ENCODE results near the gene CARM1. TPM values are rescaled to one million over a fixed set of nuclear protein-coding genes. Genes with fewer than 3 reads are reported as not detected.

The CARM1 gene
- total RNA-seq, 1 experiment from 2014 or later = 56.2 TPM

DNA sequence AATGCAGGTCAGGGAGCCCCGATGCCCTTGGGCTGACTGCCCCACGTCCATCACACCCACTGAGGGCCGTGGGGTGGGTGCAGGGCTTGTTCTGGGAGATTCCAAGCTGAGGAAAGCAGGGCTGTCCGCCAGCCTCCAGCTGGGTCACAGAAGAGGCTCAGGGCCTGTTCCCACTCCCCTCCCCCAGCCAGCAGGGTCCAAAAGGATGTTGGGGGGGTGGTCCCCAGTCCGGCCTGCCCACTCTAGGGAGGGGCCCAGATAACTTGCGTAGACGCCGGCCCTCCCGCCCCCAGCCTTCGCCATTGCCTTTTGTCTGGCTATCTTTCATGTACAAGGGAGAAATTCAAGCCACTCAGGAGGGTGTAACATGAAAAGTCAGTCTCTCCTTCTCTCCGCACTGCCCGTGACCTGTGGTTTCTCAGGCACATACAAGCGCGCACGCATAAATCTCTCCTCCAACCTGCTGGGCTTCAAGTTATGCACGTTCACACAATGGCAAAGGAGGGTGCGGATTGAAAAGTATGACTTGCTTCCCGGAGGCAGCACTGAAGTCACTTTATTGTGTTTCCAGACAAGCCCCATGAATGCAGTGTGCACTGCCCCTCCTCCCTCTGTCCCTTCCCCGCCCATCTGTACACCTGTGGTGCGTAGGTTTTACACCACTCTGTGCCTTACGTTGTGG is 20.2 kb downstream of the CARM1 start:
- H3K79me2 ChIP-seq (ENCODE audit: low read length) = peaks cover 67% of the 10 kb centered on the region
- no peak for DNase-seq
- H2AFZ ChIP-seq (ENCODE audit: low read length) = no peak overlapping the region
- peaks cover 5% of the 10 kb centered on the region for H3K4me1 ChIP-seq (ENCODE audit: insufficient read depth, low read length)
- ChIA-PET CTCF (interaction anchor here (0.5 kb wide), 1 partner anchor 85 kb away, joined by 11 read pairs; no protein-coding TSS in a partner anchor), POLR2A (ENCODE audit: unreplicated experiment) (no interaction called here)
- ATAC-seq = no peak
- H3K27ac ChIP-seq (ENCODE audit: low read length) = no peak overlapping the region
- intact Hi-C loops (cut with micrococcal nuclease) = no loop called here
- no peak overlapping the region for H3K4me2 ChIP-seq (ENCODE audit: low read length)
- 0 out of 2 replicates have a peak, but pooled peaks cover 4% of the 10 kb centered on the region for H4K20me1 ChIP-seq (ENCODE audit: low read length)
- BruUV-seq (replicated peaks) = no TSS peak
- no peak overlapping the region for H3K9ac ChIP-seq (ENCODE audit: low read length)
- H3K4me3 ChIP-seq (ENCODE audit: low read length) = no peak overlapping the region
- no peaks in the 10 kb centered on the region for H3K36me3 ChIP-seq (ENCODE audit: low read depth, low read length)
- peaks cover under 1% of the 10 kb centered on the region for H3F3A ChIP-seq (ENCODE audit: low read length, unreplicated experiment)
- no peaks in the 10 kb centered on the region for H3K27me3 ChIP-seq (ENCODE audit: low read length)
- TF ChIP-seq EZH2 (IDR thresholded peaks at IDR 0.05; ENCODE audit: low read length, unreplicated experiment) = no peak
- TF ChIP-seq, protein P1, sequence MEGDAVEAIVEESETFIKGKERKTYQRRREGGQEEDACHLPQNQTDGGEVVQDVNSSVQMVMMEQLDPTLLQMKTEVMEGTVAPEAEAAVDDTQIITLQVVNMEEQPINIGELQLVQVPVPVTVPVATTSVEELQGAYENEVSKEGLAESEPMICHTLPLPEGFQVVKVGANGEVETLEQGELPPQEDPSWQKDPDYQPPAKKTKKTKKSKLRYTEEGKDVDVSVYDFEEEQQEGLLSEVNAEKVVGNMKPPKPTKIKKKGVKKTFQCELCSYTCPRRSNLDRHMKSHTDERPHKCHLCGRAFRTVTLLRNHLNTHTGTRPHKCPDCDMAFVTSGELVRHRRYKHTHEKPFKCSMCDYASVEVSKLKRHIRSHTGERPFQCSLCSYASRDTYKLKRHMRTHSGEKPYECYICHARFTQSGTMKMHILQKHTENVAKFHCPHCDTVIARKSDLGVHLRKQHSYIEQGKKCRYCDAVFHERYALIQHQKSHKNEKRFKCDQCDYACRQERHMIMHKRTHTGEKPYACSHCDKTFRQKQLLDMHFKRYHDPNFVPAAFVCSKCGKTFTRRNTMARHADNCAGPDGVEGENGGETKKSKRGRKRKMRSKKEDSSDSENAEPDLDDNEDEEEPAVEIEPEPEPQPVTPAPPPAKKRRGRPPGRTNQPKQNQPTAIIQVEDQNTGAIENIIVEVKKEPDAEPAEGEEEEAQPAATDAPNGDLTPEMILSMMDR (conservative IDR thresholded peaks at IDR 0.05; ENCODE audit: low read depth, low read length) = no peak
- no peak for TF ChIP-seq EZH2phosphoT487 (IDR thresholded peaks at IDR 0.05; ENCODE audit: borderline replicate concordance, low read length)
- H3K9me2 ChIP-seq (replicated peaks; ENCODE audit: low read length) = no peaks in the 10 kb centered on the region
- H3K9me3 ChIP-seq (ENCODE audit: low read length) = no peaks in the 10 kb centered on the region

DNA sequence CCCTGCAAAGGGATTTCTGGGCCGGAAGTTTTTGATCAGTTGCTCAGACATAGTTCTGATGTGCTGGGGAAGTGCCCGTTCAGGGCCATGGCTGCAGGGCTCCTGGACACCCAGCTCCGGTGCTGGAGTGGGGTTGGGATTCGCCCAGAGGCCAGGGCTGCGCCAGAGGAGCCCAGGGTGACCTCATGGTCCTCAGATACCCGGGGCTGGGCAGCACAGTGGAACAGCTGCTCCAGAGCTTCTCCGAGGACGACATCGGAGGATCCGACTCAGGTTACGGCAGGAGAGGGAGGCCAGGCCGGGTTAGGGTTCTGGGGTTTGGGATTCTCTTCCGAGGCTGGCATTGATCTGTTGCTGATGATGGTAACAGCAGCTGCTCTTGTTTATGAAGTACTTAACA is 20.9 kb downstream of the CARM1 start:
- no peak for TF ChIP-seq EZH2phosphoT487 (IDR thresholded peaks at IDR 0.05; ENCODE audit: borderline replicate concordance, low read length)
- TF ChIP-seq, protein P1 (conservative IDR thresholded peaks at IDR 0.05; ENCODE audit: low read depth, low read length) = no peak
- no peak for TF ChIP-seq EZH2 (IDR thresholded peaks at IDR 0.05; ENCODE audit: low read length, unreplicated experiment)
- POLR2A ChIA-PET (ENCODE audit: unreplicated experiment) = no interaction called here
- Histone ChIP-seq H3K9me2 (replicated peaks; ENCODE audit: low read length) (no peaks in the 10 kb centered on the region), H3K9me3 (ENCODE audit: low read length) (no peaks in the 10 kb centered on the region), H3K4me3 (ENCODE audit: low read length) (no peak overlapping the region), H3K36me3 (ENCODE audit: low read depth, low read length) (no peaks in the 10 kb centered on the region), H3K4me2 (ENCODE audit: low read length) (no peak overlapping the region), H3K27me3 (ENCODE audit: low read length) (no peaks in the 10 kb centered on the region), H2AFZ (ENCODE audit: low read length) (no peak overlapping the region), H3K27ac (ENCODE audit: low read length) (no peak overlapping the region), H3F3A (ENCODE audit: low read length, unreplicated experiment) (peaks cover 4% of the 10 kb centered on the region), H4K20me1 (ENCODE audit: low read length) (peaks cover 11% of the 10 kb centered on the region; the same call in 1 of the 2 replicates), H3K9ac (ENCODE audit: low read length) (no peak overlapping the region), H3K4me1 (ENCODE audit: insufficient read depth, low read length) (peaks cover 12% of the 10 kb centered on the region), H3K79me2 (ENCODE audit: low read length) (peaks cover 66% of the 10 kb centered on the region)
- DNase-seq = no peak
- no peak for ATAC-seq
- intact Hi-C loops (cut with micrococcal nuclease) = no loop called here
- CTCF ChIA-PET = no interaction called here
- BruUV-seq (replicated peaks) = no TSS peak

DNA sequence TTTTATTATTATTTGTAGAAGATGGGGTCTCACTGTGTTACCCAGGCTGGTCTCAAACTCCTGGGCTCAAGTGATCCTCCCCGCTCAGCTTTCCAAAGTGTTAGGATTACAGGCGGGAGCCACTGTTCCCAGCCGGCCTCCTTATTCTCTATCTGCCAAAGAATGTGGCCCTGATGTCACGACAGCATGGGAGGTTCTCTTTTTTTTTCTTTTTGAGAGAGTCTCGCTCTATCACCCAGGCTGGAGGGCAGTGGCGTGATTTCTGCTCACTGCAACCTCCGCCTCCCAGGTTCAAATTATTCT is 23.5 kb downstream of the CARM1 start:
- Histone ChIP-seq H3K27me3 (ENCODE audit: low read length) (no peaks in the 10 kb centered on the region), H3K27ac (ENCODE audit: low read length) (no peak overlapping the region), H3K36me3 (ENCODE audit: low read depth, low read length) (no peaks in the 10 kb centered on the region), H3K9ac (ENCODE audit: low read length) (no peak overlapping the region), H4K20me1 (ENCODE audit: low read length) (peaks cover 19% of the 10 kb centered on the region; the same call in 1 of the 2 replicates), H3K9me3 (ENCODE audit: low read length) (no peaks in the 10 kb centered on the region), H3K4me3 (ENCODE audit: low read length) (no peak overlapping the region), H2AFZ (ENCODE audit: low read length) (no peak overlapping the region), H3K4me1 (ENCODE audit: insufficient read depth, low read length) (peaks cover 33% of the 10 kb centered on the region), H3F3A (ENCODE audit: low read length, unreplicated experiment) (peaks cover 11% of the 10 kb centered on the region), H3K9me2 (replicated peaks; ENCODE audit: low read length) (no peaks in the 10 kb centered on the region), H3K79me2 (ENCODE audit: low read length) (peaks cover 62% of the 10 kb centered on the region), H3K4me2 (ENCODE audit: low read length) (no peak overlapping the region)
- TF ChIP-seq, protein P1 (conservative IDR thresholded peaks at IDR 0.05; ENCODE audit: low read depth, low read length) = no peak
- TF ChIP-seq EZH2 (IDR thresholded peaks at IDR 0.05; ENCODE audit: low read length, unreplicated experiment) (no peak), EZH2phosphoT487 (IDR thresholded peaks at IDR 0.05; ENCODE audit: borderline replicate concordance, low read length) (no peak)
- POLR2A ChIA-PET (ENCODE audit: unreplicated experiment) = no interaction called here
- DNase-seq = no peak
- intact Hi-C loops (cut with micrococcal nuclease) = no loop called here
- no peak for ATAC-seq
- CTCF ChIA-PET = interaction anchor here (0.5 kb wide), 1 partner anchor 44 kb away, joined by 5 read pairs; no protein-coding TSS in a partner anchor
- BruUV-seq (replicated peaks) = no TSS peak
